ENCODE measurements around the gene ASAP2.
A peak's percentile ranks its signal among the peaks of the same experiment; 100 is the strongest.

The ASAP2 gene

GRCh38 chr2:9273486-9274130, 67.0 kb downstream of the ASAP2 start:
- DNase-seq, result no peak

GRCh38 chr2:9274701-9275343, 68.2 kb downstream of the ASAP2 start:
- DNase-seq, result no peak

GRCh38 chr2:9275399-9275798, 68.8 kb downstream of the ASAP2 start:
- DNase-seq, result no peak

DNA sequence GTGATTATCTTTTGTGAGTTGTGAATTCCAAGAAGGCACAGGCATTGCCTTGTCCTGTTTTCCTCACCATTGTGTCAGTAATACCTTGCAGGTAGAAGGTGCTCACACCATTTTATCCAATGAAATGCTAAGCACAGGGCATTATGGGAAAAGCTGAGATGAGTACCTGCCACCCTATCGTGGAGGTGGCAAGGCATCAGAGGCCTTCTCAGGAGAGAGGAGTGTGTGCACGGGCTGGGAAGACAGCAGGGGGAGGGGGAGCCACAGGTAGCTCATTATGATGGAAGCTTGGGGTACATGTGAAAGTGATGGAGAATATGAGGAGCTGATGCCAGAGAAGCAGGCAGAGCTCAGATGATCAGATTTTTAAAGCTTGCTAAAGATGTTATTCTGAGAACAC, 69.5 kb downstream of the ASAP2 start:
- DNase-seq, result no peak

GRCh38 chr2:9276901-9277451, 70.4 kb downstream of the ASAP2 start:
- peak in 1 of 51 donors; percentile 7 for DNase-seq

DNA sequence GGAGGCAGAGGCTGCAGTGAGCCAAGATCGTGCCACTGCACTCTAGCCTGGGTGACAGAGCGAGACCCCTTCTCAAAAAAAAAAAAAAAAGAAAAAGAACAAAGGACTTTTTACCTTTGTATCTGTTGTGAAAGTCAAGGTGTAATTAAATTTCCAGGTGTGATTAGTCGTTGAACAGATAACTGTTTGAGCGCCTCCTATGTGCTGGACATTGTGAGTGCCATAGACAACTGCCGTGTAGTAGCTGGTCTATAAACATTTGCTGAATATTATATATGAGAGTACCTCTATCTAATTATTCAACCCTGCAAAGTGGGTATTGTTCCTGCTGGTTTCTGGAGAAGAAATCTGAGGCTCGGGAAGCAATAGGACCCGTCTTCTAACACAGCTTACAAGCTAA, 71.8 kb downstream of the ASAP2 start:
- DNase-seq, result no peak

GRCh38 chr2:9279426-9279825, 72.8 kb downstream of the ASAP2 start:
- no peak for DNase-seq

GRCh38 chr2:9280224-9280623, 73.6 kb downstream of the ASAP2 start:
- no peak for DNase-seq

GRCh38 chr2:9281145-9281544, 74.5 kb downstream of the ASAP2 start:
- no peak for DNase-seq

GRCh38 chr2:9282128-9283112, 75.8 kb downstream of the ASAP2 start:
- no peak for DNase-seq

- no peak for DNase-seq
Observed at GRCh38 chr2:9284521-9285297, 78.1 kb downstream of the ASAP2 start.

- DNase-seq, result no peak
Observed at GRCh38 chr2:9285385-9285920, 78.8 kb downstream of the ASAP2 start.

- DNase-seq, result no peak
Observed at GRCh38 chr2:9285921-9286320, 79.3 kb downstream of the ASAP2 start.

GRCh38 chr2:9286554-9287399, 80.2 kb downstream of the ASAP2 start:
- no peak for DNase-seq

GRCh38 chr2:9287400-9288045, 80.9 kb downstream of the ASAP2 start:
- no peak for DNase-seq

DNA sequence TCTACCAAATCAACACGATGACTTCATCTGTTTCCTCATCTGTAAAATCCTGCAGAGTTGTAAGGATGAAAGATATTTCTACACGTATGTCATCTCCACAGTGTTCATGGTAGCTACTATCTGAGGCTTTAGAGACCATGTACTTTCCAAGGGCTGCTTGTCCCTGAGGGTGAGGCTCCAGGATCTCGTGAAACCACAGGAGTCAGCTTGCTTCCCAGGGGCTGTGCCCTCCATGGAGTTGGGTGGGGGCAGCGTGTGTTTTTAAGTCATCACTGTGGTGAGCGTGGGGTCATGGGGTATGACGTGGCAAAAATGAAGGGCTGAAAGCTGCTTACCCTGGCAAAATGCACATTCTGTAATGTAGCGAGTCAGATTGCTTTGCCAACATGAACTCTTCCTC, 81.6 kb downstream of the ASAP2 start:
- no peak for DNase-seq

DNA sequence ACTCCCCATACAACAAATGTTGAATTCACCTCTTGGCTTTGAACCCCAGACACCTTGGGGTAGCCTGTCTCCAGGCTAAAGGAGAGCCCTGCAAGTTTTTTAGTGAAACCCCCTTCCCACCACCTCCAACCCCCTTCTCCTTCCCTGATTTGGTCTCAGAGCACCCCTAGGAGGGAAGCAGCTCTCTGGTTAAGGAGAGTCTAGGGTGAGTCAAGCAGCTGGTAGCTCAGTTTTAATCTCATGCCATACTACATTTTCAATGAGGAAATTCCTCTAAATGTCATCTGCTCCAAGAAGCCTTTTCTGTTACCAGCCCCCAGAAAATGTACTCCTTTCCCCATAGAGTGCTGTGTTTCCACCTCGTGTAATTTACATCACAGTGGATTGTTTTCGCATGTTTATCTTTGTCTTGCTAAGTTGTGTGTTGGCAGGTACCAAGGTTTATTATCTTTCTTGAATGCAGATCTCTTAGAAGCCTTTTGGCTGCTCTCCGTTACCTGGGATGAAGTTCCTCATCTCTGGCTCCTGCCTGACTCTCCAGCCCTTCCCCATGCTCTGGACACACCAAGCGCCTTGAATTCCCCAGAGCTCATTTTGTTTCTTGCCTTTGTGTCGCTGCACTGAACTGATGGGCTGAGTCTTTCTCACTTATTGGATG, 82.2 kb downstream of the ASAP2 start:
- no peak for DNase-seq

- no peak for DNase-seq
Observed at GRCh38 chr2:9291331-9291730, 84.7 kb downstream of the ASAP2 start.

DNA sequence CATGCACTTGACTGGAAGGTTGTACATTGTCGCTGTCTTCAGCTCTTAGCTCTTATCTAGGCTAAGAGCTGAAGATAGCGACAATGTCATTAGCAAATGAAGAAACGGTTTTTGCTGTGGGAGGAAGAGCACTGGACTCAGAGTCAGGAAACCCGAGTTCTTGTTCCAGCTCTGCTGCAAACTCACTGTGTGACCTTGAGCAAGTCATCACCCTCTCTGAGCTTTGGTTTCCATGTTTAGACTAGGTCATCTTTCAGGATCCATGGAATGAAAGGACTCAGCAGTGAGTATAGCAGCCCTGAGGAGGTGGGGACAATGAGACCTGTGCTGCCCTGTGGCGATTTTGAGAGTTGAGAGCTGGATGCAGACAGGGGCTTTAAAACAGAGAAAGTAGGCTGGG, 85.3 kb downstream of the ASAP2 start:
- DNase-seq, result no peak
